Mesenchymal stem cell (in vitro differentiated cells and primary cell): ENCODE data around the gene LRRTM4.
A peak's percentile ranks its signal among the peaks of the same experiment; 100 is the strongest.

Source experiments
- DNase-seq: peaks from one replicate; pipeline ENCODE4 v3.0.0-alpha.2; 2013
- H2AFZ ChIP-seq: one replicate; pipeline ENCODE4 v1.6.1; 2013; ENCODE audit warnings: low read depth, mild to moderate bottlenecking, control low read depth, inconsistent platforms, low read length, moderate library complexity
- H2AK5ac ChIP-seq: 2 replicates; pipeline ENCODE4 v1.6.1; 2013; ENCODE audit warnings: low read length, moderate library complexity, mild to moderate bottlenecking, inconsistent platforms; ENCODE audit not compliant: severe bottlenecking
- H2BK120ac ChIP-seq: one replicate; pipeline ENCODE4 v1.6.1; 2013; ENCODE audit warnings: low read depth, mild to moderate bottlenecking, inconsistent platforms, low read length, moderate library complexity
- H2BK12ac ChIP-seq, 2 experiments: one replicate each; pipeline ENCODE4 v1.6.1; 2013; ENCODE audit warnings: inconsistent platforms in 2 of 2, low read length in 2 of 2, mild to moderate bottlenecking in 2 of 2, moderate library complexity in 2 of 2, control low read depth in 1 of 2
- H2BK15ac ChIP-seq: one replicate; pipeline ENCODE4 v1.6.1; 2013; ENCODE audit warnings: mild to moderate bottlenecking, low read depth, inconsistent platforms; ENCODE audit not compliant: poor library complexity, severe bottlenecking
- H2BK5ac ChIP-seq: 2 replicates; pipeline ENCODE4 v1.6.1; 2013; ENCODE audit warnings: low read depth, mild to moderate bottlenecking, low read length, control low read depth, inconsistent platforms; ENCODE audit not compliant: poor library complexity, severe bottlenecking
- H3K14ac ChIP-seq, 2 experiments: one replicate each; pipeline ENCODE4 v1.6.1; 2013; ENCODE audit warnings: inconsistent platforms in 2 of 2, low read length in 2 of 2, control low read depth in 1 of 2, mild to moderate bottlenecking in 1 of 2, moderate library complexity in 1 of 2
- H3K18ac ChIP-seq, 2 experiments: one replicate each; pipeline ENCODE4 v1.6.1; 2013; ENCODE audit warnings: inconsistent platforms in 2 of 2, low read length in 2 of 2, control low read depth in 1 of 2, low read depth in 1 of 2, mild to moderate bottlenecking in 1 of 2
- H3K23ac ChIP-seq, 2 experiments: one replicate each; pipeline ENCODE4 v1.6.1; 2013; ENCODE audit warnings: inconsistent platforms in 2 of 2, low read length in 2 of 2, mild to moderate bottlenecking in 2 of 2, moderate library complexity in 2 of 2, control low read depth in 1 of 2
- H3K27ac ChIP-seq: 2 replicates; pipeline ENCODE4 v1.5.1; 2013; ENCODE audit warnings: mild to moderate bottlenecking, moderate library complexity, low read length, control low read depth, inconsistent platforms; ENCODE audit not compliant: poor library complexity, severe bottlenecking
- H3K27me3 ChIP-seq, 2 experiments: 2 replicates each; pipeline versions ENCODE4 v1.6.1 to v1.7.0; 2013; ENCODE audit warnings: low read length in 2 of 2, mild to moderate bottlenecking in 2 of 2, moderate library complexity in 2 of 2, control low read depth in 1 of 2, inconsistent platforms in 1 of 2; ENCODE audit not compliant: control insufficient read depth in 1 of 2, insufficient read depth in 1 of 2
- H3K36me3 ChIP-seq, 2 experiments: 2 replicates each; pipeline versions ENCODE4 v1.6.1 to v1.7.0; 2013; ENCODE audit warnings: low read length in 2 of 2, control low read depth in 1 of 2, inconsistent platforms in 1 of 2, low read depth in 1 of 2, mild to moderate bottlenecking in 1 of 2; ENCODE audit not compliant: insufficient read depth in 2 of 2, control insufficient read depth in 1 of 2
- H3K4ac ChIP-seq, 2 experiments: one replicate each; pipeline ENCODE4 v1.6.1; 2013; ENCODE audit warnings: inconsistent platforms in 2 of 2, low read length in 2 of 2, mild to moderate bottlenecking in 2 of 2, moderate library complexity in 2 of 2, control low read depth in 1 of 2, low read depth in 1 of 2
- H3K4me1 ChIP-seq: 2 replicates; pipeline ENCODE4 v1.6.1; 2013; ENCODE audit warnings: low read depth, low read length, control low read depth; ENCODE audit not compliant: control insufficient read depth, insufficient read depth
- H3K4me2 ChIP-seq: 2 replicates; pipeline ENCODE4 v1.6.1; 2013; ENCODE audit warnings: low read length, mild to moderate bottlenecking, inconsistent platforms; ENCODE audit not compliant: poor library complexity, severe bottlenecking
- H3K4me3 ChIP-seq, 2 experiments: 2 replicates each; pipeline versions ENCODE4 v1.5.1 to v1.7.0; 2013; ENCODE audit warnings: low read length in 2 of 2, mild to moderate bottlenecking in 2 of 2, control low read depth in 1 of 2, low read depth in 1 of 2; ENCODE audit not compliant: insufficient read depth in 1 of 2
- H3K79me1 ChIP-seq: replicated peaks from 2 replicates; pipeline ENCODE4 v1.6.1; 2013; ENCODE audit warnings: mild to moderate bottlenecking, control low read depth, low read length, inconsistent platforms; ENCODE audit not compliant: poor library complexity, severe bottlenecking
- H3K9ac ChIP-seq: 2 replicates; pipeline ENCODE4 v1.7.0; 2013; ENCODE audit warnings: mild to moderate bottlenecking, low read length, moderate library complexity
- H3K9me3 ChIP-seq: 2 replicates; pipeline ENCODE4 v1.7.0; 2013; ENCODE audit warnings: mild to moderate bottlenecking, low read length; ENCODE audit not compliant: control insufficient read depth
- H4K8ac ChIP-seq: one replicate; pipeline ENCODE4 v1.6.1; 2013; ENCODE audit warnings: inconsistent platforms, mild to moderate bottlenecking, low read length, moderate library complexity
- H4K91ac ChIP-seq: one replicate; pipeline ENCODE4 v1.6.1; 2013; ENCODE audit warnings: mild to moderate bottlenecking, low read length, inconsistent platforms
- WGBS: methylation state at CpG from one replicate; pipeline ENCODE4 v1.1.7; 2013; ENCODE audit warnings: mixed read lengths; 5-methylcytosine and 5-hydroxymethylcytosine counted together

Gene LRRTM4

DNA sequence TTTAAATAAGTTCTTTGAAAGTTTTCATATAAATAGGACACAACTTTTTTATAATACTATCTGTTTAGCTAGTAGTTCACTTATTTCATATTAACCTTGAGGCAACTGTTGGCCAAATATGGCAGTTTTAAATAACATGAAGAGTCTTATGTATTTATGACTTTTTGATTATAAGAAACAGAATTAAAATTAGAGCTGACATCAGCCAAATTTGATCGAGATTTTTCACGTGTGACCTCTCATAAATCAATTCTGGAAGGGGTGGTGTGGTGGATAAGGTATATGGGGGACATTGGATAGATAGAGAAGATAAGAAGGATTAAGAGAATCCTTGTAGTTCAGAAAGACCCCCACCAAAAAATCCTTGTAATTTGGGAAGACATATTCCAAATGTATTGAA, 776.6 kb downstream of the LRRTM4 start:
- H3K14ac ChIP-seq: no peak overlapping the region
- no peak for DNase-seq
- H2AK5ac ChIP-seq: no peak overlapping the region
- no peaks in the 10 kb centered on the region for H3K9me3 ChIP-seq
- H4K8ac ChIP-seq: no peak overlapping the region
- no peaks in the 10 kb centered on the region for H3K36me3 ChIP-seq
- no peak overlapping the region for H3K27ac ChIP-seq
- H3K4ac ChIP-seq: no peak overlapping the region
- H2BK15ac ChIP-seq: no peak overlapping the region
- H2AFZ ChIP-seq: no peak overlapping the region
- 96% methylated on average over 2 of the region's 2 CpGs for WGBS
- H2BK5ac ChIP-seq: no peak overlapping the region
- H3K23ac ChIP-seq: no peak overlapping the region
- no peaks in the 10 kb centered on the region for H3K27me3 ChIP-seq
- no peak overlapping the region for H2BK120ac ChIP-seq
- no peak overlapping the region for H3K4me2 ChIP-seq
- no peak overlapping the region for H3K18ac ChIP-seq
- no peak overlapping the region for H3K9ac ChIP-seq
- H4K91ac ChIP-seq: no peak overlapping the region
- H3K79me1 ChIP-seq: no peaks in the 10 kb centered on the region
- no peaks in the 10 kb centered on the region for H3K4me1 ChIP-seq
- H2BK12ac ChIP-seq: no peak overlapping the region
- H3K4me3 ChIP-seq: no peak overlapping the region

DNA sequence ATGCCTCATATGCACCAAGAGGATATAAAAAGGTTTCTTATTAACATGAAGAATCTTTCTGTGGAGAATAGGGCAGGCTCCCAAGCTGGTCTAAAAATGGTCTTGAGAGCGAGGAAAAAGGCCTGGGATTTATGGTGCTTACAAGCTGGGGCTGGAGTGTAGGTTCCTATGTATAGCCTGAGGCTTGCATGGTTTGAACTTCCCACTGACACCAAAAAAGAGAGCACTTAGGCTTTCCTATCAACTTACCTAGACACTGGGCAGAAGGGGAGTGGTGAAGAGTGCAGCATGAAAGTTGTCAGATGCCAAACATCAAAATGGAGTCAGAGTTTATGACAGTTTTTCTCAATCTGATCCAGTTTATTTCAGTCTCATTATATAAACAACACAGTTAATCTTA, 784.6 kb downstream of the LRRTM4 start:
- WGBS: 94% methylated on average over 1 of the region's 1 CpG
- no peak overlapping the region for H4K91ac ChIP-seq
- no peak overlapping the region for H2BK12ac ChIP-seq
- H3K4me1 ChIP-seq: no peaks in the 10 kb centered on the region
- no peaks in the 10 kb centered on the region for H3K79me1 ChIP-seq
- H3K4me3 ChIP-seq: no peak overlapping the region
- H3K27ac ChIP-seq: no peak overlapping the region
- H3K9me3 ChIP-seq: peaks cover 5% of the 10 kb centered on the region
- no peak overlapping the region for H2AFZ ChIP-seq
- no peak overlapping the region for H4K8ac ChIP-seq
- no peak overlapping the region for H2BK120ac ChIP-seq
- H3K23ac ChIP-seq: no peak overlapping the region
- H3K36me3 ChIP-seq: no peaks in the 10 kb centered on the region
- no peaks in the 10 kb centered on the region for H3K27me3 ChIP-seq
- H2AK5ac ChIP-seq: no peak overlapping the region
- no peak overlapping the region for H2BK5ac ChIP-seq
- H2BK15ac ChIP-seq: no peak overlapping the region
- no peak overlapping the region for H3K14ac ChIP-seq
- no peak overlapping the region for H3K9ac ChIP-seq
- H3K4me2 ChIP-seq: peak overlapping the region; percentile 29
- H3K18ac ChIP-seq: no peak overlapping the region
- no peak overlapping the region for H3K4ac ChIP-seq
- DNase-seq: no peak

DNA sequence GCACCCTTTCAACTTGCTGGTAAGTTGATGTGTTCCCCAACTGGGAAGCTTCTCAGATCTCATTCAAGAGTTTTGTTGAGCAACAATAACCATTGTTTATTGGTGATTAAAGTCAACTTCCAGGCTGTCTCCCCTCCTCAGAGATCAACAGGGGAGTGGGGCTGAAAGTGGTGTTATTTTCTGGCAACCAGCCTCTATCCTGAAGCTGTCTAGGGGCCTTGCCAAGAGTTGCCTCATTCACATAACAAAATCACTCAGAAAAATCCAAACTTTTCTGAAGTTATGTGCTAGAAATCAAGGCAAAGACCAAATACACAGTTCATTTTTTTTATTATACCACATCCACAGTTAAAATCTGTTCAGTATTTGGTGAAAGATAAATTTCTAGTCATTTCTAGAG, 788.4 kb downstream of the LRRTM4 start:
- Histone ChIP-seq H4K91ac (no peak overlapping the region), H3K23ac (no peak overlapping the region), H3K36me3 (no peaks in the 10 kb centered on the region), H2BK12ac (no peak overlapping the region), H2BK5ac (no peak overlapping the region), H4K8ac (no peak overlapping the region), H3K4me3 (no peak overlapping the region), H3K27ac (no peak overlapping the region), H3K4me2 (no peak overlapping the region), H3K18ac (no peak overlapping the region), H3K9ac (no peak overlapping the region), H2AFZ (no peak overlapping the region), H2BK120ac (no peak overlapping the region), H3K79me1 (no peaks in the 10 kb centered on the region), H2BK15ac (no peak overlapping the region), H3K27me3 (no peaks in the 10 kb centered on the region), H3K9me3 (peaks cover 5% of the 10 kb centered on the region), H3K4me1 (no peaks in the 10 kb centered on the region), H3K4ac (no peak overlapping the region), H2AK5ac (no peak overlapping the region), H3K14ac (no peak overlapping the region)
- no peak for DNase-seq

DNA sequence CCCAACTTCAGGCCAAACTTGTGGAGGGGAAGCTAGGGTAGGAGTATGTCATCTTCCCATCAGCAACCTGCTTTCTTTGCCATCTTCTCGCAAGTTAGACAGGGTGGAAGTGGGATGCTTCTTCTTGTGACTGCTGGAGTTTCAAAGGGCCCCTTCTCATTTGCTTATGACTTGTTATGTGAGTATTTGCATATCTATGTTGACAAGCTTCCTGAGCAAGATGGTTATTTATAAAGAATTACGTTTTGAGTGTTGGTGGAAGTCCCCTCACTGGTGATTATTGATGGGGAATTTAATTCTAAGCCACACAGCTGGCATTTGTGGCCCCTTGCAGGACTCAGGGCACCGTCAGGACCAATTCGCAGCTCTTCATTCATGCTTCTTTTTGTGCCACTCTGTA, 791.0 kb downstream of the LRRTM4 start:
- Histone ChIP-seq H3K4me2 (no peak overlapping the region), H3K36me3 (no peaks in the 10 kb centered on the region)
- WGBS: 69% methylated on average over 4 of the region's 4 CpGs

More for the DNA sequence above, 791.0 kb downstream of the LRRTM4 start:
- no peak overlapping the region for H2BK120ac ChIP-seq
- H3K4me1 ChIP-seq: no peaks in the 10 kb centered on the region
- H3K9me3 ChIP-seq: peaks cover 5% of the 10 kb centered on the region
- DNase-seq: no peak
- H3K18ac ChIP-seq: no peak overlapping the region
- H3K23ac ChIP-seq: no peak overlapping the region
- H3K4ac ChIP-seq: no peak overlapping the region
- H2AFZ ChIP-seq: no peak overlapping the region
- no peak overlapping the region for H2BK15ac ChIP-seq
- H3K79me1 ChIP-seq: no peaks in the 10 kb centered on the region
- no peaks in the 10 kb centered on the region for H3K27me3 ChIP-seq
- H2BK12ac ChIP-seq: no peak overlapping the region
- no peak overlapping the region for H2BK5ac ChIP-seq
- H2AK5ac ChIP-seq: no peak overlapping the region
- no peak overlapping the region for H3K4me3 ChIP-seq
- H4K8ac ChIP-seq: no peak overlapping the region
- no peak overlapping the region for H4K91ac ChIP-seq
- no peak overlapping the region for H3K9ac ChIP-seq
- H3K14ac ChIP-seq: no peak overlapping the region
- H3K27ac ChIP-seq: no peak overlapping the region
